ENCODE measurements around the gene ARID2.

- TF ChIP-seq, protein P1, sequence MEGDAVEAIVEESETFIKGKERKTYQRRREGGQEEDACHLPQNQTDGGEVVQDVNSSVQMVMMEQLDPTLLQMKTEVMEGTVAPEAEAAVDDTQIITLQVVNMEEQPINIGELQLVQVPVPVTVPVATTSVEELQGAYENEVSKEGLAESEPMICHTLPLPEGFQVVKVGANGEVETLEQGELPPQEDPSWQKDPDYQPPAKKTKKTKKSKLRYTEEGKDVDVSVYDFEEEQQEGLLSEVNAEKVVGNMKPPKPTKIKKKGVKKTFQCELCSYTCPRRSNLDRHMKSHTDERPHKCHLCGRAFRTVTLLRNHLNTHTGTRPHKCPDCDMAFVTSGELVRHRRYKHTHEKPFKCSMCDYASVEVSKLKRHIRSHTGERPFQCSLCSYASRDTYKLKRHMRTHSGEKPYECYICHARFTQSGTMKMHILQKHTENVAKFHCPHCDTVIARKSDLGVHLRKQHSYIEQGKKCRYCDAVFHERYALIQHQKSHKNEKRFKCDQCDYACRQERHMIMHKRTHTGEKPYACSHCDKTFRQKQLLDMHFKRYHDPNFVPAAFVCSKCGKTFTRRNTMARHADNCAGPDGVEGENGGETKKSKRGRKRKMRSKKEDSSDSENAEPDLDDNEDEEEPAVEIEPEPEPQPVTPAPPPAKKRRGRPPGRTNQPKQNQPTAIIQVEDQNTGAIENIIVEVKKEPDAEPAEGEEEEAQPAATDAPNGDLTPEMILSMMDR (IDR thresholded peaks at IDR 0.05) = no peak
- TF ChIP-seq POLR2A (IDR thresholded peaks at IDR 0.05) (no peak), POLR2AphosphoS5 (IDR thresholded peaks at IDR 0.05) (no peak), EP300 (IDR thresholded peaks at IDR 0.05) (no peak)
Measured at GRCh38 chr12:45831590-45831989, 102.1 kb downstream of the ARID2 start.
